ENCODE results near the gene SEBOX.
"Not testable (repeated sequence)": the region's sequence is repeated elsewhere in the genome, so short reads cannot be mapped to it uniquely, and the experiment has no call there.

The SEBOX gene

DNA sequence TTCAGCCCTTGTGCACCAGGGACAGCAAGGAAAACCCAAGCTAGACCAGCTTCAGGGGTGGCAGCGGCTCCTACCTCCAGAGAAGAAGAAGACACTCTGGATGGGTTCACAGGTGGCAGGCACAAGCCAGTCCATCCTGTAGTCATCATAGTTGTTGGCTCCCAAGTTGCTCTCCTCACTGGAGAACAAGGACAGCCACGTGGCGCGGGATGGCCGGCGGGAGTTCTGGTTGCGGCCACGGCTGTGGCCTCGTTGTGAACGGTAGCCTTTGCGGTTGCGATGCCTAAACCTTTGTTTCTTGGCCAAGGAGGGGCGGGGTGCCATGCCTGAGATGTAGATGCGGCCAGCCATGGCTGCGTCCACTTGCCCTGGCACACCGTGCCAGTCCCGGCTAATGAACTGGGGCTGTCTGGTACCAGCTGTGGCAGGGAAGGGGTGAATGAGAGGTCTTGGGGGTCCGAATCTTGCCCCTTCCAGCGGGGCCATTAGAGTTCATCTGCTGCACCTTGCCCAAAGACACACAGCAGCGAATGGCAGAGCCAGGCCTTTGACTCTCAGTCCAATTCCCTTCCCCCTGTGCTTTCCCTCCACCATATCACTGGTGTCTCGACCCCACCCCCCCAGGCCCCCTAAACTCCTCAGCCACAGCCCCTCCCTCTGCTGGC is 2.8 kb upstream of the SEBOX start:
- no peak for DNase-seq

DNA sequence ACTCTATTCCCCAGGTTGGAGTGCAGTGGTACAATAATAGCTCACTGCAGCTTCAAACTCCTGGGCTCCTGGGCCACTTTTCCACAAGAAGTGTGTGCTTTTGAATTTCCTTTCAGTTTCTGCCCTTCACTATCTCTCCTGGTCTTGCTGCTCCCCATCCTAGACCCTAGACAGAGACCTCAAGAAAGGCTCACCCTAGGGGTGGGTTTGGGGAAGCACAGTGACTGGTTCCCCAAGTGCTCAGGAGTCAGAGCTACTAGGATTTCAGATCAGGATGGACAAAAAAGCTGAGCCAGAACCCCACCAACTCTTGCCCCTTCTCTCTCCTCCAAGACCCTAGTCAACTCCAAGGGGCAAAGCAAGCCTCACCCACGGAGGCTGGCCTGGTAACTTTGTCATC is 1.6 kb upstream of the SEBOX start:
- DNase-seq = no peak

DNA sequence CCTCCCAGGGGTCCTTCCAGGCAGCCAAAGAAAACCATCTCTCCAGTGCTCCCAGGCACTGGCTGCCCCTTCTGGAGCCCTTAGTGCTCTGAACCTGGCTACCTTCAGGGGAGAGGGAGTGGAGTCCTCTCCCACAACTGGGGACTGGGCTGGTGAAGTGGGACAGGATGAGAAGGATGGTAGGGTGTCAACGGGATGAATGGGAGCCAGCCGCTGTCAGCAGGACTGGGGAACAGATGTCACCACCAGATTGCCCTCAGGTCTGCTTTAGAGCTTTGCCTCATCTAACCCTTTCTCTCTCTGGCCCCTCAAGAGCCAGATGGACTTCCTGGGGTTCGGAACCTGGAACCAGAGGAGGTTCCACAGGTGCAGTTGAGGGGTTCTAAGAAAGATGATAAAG is 488 bp upstream of the SEBOX start:
- DNase-seq = no peak

DNA sequence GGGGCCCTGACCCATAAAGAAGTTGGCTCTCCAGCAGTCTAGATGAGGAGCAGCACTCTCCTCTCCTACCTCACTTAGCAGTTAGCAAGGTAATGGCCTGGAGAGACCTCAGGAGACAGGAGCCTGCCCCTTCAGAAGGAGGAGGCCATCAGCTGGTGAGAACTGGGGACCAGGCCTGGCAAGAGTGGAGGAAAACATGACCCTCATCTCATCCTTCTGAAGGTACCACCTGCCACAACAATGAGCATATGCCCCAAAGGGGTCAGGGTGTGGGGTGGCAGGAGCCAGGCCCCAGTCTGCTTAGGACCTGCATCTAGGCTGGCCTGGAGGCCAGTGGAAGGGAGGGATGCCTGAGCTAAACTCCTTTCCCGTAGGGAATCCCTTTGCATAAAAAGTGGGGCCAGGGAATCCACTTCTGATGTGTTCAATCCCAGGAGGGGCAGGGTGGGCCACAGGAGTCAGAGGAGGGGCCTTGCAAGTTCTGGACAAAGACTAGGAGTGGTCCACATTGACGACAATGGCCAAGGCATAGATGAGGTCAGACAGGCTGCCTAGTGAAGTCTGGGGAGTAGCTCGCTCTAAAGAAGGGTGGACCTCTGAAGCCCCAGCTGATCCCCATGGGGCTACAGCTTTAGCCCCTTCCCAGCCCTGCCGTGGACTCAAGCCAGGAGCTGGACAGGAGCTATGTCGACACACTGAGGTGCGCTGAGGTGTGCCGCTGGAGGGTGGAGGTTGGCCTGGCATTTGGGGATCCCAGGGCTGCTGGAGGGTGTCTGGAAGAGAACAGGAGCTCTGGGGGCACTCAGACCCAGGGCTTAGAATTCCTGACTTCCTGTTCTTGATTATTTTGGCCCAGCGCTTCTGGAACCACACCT is 986 bp downstream of the SEBOX start:
- DNase-seq = no peak

DNA sequence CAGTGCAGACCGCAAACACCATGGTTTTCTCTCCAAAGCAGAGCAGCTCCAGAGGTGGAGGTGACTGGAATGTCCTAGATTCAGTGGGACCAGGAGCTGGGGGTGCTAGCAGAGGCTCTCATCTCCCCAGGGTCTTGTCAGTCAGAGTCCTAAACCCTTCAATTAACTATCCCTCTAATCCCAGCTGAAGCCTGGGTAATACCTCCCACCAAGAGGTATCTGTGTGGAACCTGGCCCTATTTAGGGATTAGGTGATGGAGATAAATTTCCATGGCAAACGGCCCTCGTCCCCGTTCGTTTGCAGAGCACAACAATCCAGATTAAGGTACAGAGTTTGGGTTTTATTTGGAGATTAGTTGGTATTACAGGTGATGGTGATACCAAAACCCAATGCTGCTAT is 1.8 kb downstream of the SEBOX start:
- no peak for DNase-seq

DNA sequence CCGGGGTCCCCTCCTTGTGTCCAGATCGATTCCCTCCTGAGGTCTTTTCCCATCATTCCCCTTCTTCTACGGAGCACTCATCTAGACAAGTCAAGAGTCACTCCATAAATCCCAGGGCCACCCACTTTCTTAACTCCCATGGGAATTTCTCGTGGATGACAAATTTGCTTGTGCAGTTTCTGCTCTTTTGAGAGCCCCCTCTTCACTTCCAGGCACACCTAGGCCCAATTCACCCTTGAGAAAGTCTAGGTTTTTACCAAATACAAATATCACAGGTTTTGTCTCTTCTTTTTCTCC is 7.2 kb downstream of the SEBOX start:
- no peak for DNase-seq

DNA sequence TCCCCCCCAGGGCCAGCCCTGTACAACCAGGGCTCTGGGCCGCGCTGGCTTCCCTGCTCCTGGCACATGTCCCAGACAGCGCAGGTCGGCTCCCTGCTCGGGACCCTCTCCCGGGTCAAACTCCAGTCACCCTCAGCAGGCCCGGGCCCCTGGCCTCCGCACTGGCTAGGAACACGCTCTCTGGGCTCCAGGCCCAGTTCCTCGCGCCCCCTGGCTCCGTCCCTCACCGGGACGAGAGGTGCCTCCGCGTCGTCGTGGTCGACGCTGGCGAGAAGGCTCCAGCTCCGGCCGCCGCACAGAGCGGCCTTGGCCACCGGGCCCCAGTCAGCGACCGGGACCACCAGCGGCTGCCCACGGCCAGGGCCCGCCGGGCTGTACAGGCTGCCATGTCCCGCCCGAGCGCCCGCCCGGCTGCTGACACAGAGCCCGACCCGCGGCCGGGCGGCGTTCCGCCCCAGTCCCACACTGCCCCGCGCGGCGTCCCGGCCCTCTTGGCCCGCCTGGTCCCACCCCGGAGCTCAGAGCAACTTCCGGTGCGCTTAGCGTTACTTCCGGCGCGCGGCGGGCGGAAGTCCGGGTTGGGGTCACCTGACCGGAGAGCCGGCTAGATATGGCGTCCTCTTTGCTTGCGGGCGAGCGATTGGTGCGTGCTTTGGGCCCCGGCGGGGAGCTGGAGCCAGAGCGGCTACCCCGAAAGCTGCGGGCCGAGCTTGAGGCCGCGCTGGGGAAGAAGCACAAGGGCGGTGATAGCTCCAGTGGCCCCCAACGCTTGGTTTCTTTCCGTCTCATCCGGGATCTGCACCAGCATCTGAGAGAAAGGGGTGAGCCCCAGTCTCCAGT is 7.7 kb downstream of the SEBOX start, which contains the start of gene POLDIP2:
Gene POLDIP2 (minus strand): TSS at position 467 of the 840 bp plus-strand sequence. CDS start 79 bp downstream, at position 388.
- DNase-seq = peak; percentile 98

DNA sequence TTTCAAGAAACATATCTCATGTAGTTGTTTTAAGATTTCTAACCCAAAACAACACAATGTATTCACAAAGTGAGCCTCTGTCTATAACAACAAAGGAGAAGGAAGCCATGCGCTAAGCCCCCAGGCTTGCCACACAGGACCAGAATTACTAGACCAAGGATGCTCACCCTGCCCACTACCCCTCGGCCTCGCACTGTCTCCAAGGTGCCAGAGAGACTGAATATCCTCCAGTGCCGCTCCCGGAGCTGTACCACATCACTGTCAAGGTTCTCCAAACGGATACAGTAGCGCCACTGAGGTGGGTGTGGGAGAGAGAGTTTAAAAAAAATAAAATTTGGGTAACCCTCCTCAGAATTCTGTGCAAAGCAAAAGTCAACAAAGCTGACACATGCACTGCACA is 14.7 kb downstream of the SEBOX start:
- DNase-seq = no peak

DNA sequence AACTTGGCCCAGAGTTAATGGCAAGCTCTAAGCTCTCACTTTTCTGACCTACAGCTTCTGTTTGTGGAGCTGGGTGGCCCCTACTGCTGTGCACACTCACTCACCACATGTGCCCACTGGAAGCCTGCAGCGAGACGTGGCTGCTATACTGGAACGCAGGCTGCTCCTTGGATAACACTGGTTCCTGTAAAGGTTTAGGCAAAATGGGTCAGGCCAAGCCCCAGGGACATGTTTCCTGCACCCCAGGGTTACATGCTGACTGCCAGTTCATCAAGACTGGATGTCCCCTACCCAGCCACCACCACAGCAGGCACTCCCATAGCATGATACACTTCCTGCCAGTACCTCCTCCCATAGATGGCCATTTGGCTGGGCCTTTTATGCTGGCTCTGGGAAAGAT is 16.0 kb downstream of the SEBOX start:
- no peak for DNase-seq

DNA sequence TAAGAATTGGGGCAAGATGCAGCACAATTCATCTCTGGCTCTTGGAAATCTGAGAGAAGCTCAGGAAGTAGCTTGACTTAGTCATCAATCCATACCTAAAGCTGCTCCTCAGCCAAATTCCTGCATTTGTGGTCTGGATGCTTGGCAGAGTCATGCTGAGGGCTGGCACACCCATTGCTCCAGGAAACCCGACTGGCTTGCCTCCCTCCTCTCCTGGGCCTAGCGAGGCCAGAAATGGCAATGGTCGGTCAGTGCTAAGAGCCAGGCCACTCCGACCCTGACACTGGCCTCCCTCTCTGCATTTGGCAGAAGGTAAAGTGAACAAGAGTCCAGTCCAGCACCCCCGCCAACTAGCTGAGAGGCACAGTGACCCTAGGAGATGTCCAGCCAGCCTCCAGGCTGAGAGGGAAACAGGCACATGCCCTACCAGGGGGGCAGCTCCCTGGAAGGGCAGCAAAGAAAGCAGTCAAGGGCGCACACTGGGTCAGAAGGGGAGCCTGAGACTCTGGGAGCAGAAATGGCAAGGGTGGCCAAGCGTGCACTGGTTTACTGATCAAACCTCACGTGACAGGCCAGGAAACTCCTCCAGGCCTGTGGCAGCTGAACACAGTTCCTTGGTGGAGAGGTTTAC is 17.6 kb downstream of the SEBOX start:
- DNase-seq = no peak

DNA sequence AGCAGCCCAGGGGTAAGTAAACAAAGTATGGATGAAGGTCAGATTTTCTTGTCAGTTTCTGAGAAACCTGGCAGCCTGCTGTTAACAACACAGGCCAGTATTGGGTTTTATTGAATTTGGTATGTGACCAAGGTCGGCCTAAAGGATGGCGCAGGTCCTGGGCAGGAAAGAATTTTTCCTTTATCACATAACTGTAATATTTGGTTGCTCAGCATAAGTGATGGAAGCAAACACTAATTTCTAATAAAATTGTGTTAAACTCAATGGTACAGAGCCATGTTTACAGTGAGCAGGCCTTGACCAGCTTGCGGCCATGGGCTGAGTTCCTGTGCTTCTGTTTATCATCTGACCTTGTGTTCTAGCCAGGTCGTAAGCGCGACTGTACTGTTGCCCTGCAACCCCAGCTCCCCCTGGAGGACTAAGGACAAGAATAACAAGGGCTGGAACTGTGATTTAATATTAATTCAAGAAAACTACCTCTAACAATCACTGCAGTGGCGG is 18.2 kb downstream of the SEBOX start:
- DNase-seq = no peak

DNA sequence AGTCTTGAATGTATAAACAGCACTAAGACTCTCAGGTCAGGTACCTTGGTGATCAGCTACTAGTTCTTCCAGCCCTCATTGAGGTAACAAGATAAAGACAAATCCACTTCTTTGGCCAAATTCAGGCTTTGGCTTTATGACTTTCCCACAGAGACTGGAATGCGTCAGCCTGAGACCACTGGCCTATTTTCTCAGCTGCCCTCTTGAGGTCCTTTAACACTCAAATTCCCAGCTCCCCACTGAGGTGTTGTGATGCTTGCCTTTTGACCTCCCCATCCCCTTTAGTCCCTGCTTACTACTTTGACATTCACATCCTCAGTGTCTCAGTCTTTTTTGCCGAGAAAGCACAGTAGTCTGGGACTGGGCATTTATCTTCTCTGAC is 18.8 kb downstream of the SEBOX start:
- DNase-seq = no peak

DNA sequence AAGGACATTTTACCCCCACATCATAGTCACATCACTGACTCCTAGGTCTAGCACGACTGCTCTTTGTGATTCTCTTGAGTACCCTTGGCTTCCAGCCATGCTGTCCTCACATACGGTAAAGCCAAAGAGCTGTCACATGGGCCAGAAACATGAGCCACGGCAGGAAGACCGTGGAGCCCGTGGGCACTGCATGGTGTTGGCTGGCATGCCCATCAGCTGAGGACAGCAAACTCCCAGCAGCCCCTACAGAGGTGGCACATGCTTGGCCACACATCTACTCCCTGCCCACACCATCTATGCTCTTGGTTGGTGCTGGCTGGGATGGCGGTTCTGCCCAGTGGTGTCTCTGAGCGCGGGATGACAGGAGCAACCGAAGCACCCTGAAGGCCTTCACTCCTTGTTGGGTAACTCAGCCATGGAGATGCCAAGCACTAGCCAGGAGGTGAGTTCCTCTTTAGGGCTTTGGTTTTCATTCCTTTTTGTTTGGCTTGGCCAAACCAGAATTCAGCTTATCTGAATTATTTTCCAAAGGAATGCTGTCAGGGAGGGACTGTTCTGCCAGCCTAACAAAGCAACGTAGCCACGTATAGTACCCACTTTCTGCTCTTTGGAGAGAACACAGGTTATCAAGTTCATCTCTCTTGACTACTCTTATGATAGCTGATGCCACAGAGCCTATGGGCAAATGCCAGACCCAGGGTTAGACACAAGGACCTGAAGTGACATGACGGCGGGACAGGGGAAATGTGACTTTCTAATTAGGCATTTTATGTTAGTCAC is 19.4 kb downstream of the SEBOX start:
- DNase-seq = no peak

DNA sequence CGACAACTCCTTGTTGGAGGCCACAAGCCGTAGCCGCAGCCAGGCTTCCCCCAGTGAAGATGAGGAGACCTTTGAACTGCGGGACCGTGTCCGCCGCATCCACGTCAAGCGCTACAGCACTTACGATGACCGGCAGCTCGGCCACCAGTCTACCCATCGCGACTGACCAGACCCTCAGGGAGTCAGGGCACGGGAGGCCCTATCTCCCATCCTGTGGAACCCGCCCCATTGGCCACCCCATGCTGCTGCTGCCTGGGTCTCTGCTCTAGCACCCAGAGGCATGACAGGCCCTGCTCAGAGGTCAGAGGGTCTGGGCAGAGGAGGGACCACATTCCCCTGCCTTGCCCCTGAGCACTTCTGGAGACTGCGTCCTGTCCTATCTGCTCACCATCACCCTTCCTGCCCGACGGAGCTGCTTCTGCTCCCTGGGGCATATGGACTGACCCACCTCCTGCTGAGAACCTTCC is 20.5 kb downstream of the SEBOX start:
- DNase-seq = no peak

DNA sequence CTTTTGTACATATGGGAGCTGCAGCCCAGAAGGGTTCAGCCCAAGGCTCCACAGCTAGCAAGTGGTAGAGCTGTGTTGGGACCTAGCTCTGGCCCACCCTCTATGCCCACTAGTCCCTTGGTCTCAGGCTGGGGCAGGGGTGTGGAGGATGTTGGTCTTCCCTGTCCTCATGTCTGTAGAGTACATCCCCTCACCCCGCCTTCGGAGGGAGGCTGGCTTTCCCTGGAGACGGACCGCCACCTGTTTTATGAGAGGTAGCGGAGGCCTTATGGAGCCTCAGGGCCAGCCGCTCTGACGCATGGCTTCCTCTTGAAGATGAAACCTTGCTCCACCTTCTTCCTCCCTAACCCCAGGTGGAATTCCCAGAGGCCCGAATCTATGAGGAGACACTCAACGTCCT is 21.0 kb downstream of the SEBOX start:
- DNase-seq = no peak

DNA sequence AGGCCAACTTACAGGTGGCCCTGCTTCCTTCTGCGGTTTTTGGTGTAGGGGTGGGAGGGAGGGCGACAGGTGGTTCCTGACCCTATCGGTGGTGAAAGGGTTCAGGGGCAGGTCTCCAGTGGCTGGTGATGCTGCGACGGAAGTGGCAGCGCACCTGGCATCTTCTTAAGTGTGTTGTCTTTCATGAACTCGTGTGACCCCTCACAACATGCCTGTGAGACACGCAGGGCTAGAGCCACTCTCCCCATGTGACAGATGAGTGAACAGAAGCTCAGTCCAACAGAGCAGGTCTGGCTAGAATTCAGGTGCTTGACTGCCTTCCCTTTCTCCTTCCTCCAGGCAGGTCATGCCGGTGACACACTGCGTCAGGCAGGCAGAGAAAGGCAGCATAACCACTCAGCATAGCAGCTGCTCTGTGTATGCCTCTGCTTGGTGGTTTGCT is 21.5 kb downstream of the SEBOX start:
- no peak for DNase-seq

DNA sequence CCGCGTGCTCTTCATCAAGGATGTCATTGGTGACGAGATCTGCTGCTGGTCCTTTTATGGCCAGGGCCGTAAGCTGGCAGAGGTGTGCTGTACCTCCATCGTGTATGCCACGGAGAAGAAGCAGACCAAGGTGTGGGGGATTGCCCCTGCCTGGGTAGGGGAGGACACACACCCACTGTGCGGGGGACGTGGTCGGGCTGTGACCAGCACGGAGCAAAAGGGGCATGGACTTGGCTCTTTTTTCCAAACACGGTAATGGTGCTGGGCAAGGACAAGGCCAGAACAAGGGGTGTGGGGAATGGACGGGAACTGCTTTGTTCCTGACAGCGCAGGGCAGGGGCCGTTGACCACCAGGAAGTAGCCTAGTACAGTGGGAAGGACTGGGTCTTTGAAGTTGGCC is 22.7 kb downstream of the SEBOX start:
- DNase-seq = no peak

DNA sequence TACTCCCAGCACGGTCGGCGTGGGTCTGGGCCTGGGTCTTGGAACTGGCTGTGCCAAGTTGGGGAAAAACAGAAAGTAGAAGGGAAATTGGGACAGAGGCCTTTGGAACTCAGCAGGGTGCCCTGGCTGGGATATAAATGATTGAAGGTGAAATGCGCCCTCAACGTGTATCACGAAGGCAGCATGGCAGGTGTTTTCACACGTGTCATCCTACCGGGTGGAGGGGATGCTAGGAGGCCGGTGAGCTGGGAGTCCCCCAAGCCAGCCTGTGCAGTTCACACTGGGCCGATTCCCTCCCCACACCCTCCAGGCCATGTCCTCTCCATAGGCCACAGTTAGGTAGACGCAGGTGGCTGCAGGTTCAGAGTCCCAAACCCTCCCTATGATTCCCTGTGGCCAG is 23.5 kb downstream of the SEBOX start:
- DNase-seq = no peak

DNA sequence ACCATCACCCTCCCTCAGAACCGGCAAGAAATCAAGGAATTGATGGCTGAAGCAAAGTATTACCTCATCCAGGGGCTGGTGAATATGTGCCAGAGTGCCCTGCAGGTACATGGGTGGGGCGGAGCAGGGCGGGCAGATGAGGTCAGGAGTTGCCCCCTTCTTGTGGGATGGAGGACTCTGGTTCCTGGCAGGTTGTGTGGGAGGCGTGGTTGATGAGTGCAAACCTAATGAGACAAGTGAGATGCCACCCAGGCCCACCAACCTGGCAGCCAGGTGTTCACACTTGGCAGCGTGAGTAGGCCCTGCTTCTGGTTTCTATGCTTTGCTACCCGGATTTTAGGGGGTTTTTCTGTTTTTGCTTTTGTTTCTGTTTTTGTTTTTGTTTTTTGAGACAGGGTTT is 24.6 kb downstream of the SEBOX start:
- no peak for DNase-seq

DNA sequence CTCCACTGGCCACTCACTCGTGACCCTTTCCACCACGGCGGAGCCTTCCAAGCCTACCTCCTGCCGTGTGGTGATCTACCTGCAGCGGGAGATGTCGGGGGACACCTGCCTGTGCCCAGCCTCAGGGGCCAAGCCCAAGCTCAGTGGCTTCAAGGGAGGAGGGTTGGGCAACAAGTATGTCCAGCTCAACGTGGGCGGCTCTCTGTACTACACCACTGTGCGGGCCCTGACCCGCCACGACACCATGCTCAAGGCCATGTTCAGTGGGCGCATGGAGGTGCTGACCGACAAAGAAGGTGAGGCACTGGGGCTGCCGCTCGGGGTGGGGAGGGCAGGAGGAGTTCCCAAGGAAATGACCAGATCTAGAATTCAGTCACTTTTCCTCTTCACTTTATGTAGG is 25.6 kb downstream of the SEBOX start:
- DNase-seq = no peak

DNA sequence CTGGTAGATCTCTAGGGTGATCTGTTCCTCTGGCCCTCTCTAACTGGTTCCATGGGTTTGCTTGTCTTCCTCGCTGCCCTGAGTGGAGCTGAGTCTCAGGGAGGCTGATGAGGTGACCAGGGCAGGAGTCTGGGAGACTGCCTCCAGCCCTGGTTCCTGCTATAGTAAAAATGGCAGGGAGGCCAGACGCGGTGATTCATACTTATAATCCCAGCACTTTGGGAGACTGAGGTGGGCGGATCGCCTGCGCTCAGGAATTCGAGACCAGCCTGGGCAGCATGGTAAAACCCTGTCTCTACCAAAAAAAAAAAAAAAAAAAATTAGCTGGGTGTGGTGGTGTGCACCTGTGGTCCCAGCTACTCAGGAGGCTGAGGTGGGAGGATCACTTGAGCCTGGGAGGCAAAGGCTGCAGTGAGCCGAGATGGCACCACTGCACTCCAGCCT is 26.2 kb downstream of the SEBOX start:
- DNase-seq = not testable (repeated sequence)

All from activated CD4-positive, alpha-beta T cell treated with anti-CD3 and anti-CD28 coated beads, Interleukin-2, Interleukin-6, amounts not matched to agents 100 ng/mL and 50 ng/mL, durations not matched to agents 16 hours and 8 hours (primary cell).